Hepatocyte (in vitro differentiated cells): ENCODE measurements around the gene FOLR3.

ENCODE experiments used
- EZH2 ChIP-seq: fragments of 200-600 bp; sonication (generic); IDR thresholded peaks from 2 replicates; pipeline ENCODE4 v1.6.1; 2016; ENCODE audit warnings: antibody characterized with exemption, mild to moderate bottlenecking, borderline replicate concordance
- EZH2phosphoT487 ChIP-seq: fragments of 200-600 bp; sonication (generic); IDR thresholded peaks from one replicate; pipeline ENCODE4 v1.6.1; 2018; ENCODE audit warnings: antibody characterized with exemption, mild to moderate bottlenecking, low read depth, moderate library complexity; ENCODE audit not compliant: unreplicated experiment, severe bottlenecking
- TF ChIP-seq, protein P1 (sequence below): fragments of 200-600 bp; sonication (generic); IDR thresholded peaks from 2 replicates; pipeline ENCODE4 v1.5.1; 2016; ENCODE audit warnings: antibody characterized with exemption, mild to moderate bottlenecking; ENCODE audit not compliant: poor library complexity

DNA sequence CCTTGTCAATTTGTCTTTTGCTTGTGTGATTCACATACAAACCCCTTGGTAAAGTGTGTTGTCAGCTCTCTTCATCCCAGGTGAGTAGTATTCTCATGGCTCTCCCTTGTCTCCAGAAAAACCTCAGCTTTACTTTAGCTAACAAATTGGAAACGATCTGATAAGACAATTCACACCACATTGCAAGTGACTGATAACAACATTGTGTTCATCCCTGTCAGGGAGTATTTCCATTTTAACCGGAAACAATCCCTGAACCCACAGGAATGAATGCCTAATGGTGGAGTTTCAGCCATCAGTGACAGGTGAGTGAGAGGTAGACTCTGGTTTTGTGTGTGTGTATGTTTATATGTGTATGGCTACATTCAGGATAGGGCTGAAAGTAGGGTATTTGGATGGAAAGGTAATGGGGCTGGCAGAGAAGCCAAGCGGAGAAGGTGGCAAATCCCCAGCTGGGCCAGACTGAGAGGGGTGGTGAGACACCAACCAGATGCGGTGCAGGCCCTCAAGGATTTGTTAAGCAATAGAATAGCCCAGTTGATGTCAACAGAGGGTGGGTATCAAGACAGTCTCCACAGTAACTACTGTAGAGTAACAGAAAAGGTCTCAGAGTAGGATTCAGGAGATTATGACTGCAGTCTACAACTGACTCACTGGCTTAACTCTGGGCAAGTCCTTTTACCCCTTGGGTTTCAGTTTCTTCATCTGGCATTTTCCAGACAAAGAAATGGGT, 47.3 kb upstream of the FOLR3 start:
- TF ChIP-seq, protein P1, sequence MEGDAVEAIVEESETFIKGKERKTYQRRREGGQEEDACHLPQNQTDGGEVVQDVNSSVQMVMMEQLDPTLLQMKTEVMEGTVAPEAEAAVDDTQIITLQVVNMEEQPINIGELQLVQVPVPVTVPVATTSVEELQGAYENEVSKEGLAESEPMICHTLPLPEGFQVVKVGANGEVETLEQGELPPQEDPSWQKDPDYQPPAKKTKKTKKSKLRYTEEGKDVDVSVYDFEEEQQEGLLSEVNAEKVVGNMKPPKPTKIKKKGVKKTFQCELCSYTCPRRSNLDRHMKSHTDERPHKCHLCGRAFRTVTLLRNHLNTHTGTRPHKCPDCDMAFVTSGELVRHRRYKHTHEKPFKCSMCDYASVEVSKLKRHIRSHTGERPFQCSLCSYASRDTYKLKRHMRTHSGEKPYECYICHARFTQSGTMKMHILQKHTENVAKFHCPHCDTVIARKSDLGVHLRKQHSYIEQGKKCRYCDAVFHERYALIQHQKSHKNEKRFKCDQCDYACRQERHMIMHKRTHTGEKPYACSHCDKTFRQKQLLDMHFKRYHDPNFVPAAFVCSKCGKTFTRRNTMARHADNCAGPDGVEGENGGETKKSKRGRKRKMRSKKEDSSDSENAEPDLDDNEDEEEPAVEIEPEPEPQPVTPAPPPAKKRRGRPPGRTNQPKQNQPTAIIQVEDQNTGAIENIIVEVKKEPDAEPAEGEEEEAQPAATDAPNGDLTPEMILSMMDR, result no peak
- TF ChIP-seq EZH2 (no peak), EZH2phosphoT487 (no peak)
